ENCODE data around the gene ARL15.

Gene ARL15

DNA sequence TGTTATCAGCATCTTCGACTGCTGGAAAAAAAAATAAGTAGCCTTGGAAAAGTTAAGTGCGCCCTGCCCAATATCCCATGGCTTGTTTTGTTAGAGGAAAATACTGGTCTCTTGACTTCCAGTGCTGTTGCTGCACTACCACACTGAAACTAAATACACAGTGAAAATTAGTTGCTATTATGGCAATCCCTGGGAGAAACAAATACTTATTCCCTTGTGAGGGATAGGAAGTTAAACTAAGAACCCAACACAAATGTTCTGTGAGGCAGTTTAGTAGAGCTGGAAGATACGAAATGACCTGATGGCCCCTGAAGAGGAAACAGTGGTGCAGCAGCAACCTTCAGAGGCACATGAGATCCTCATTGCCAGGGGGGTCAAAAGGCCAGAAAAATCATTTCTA is 164.0 kb downstream of the ARL15 start:
- DNase-seq = no peak

DNA sequence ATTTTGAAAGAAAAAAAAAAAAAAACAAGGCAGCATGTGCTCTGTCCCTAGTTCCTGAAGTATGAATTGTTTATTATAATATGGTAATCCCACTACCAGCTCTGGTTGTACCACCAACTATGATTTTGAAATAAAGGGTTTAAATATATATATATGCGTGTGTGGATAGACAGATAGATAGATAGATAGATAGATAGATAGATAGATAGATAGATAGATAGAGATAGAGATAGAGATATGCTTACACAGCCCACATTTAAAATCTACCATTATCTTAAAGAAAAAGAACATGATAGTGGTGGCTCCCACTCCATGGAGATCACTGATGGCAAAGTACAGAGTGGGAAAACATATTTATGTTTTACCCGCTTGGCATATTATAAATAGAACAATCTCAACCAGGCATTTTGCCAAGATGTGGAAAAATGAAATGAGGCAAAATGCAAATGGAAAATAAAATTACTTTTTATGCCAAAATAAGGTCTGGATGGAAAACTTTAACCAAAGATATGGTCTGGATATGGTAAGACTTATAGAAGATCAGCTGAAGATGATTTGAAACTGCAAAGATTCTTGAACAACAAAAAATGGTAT is 170.0 kb downstream of the ARL15 start:
- peak; percentile 8 for DNase-seq

DNA sequence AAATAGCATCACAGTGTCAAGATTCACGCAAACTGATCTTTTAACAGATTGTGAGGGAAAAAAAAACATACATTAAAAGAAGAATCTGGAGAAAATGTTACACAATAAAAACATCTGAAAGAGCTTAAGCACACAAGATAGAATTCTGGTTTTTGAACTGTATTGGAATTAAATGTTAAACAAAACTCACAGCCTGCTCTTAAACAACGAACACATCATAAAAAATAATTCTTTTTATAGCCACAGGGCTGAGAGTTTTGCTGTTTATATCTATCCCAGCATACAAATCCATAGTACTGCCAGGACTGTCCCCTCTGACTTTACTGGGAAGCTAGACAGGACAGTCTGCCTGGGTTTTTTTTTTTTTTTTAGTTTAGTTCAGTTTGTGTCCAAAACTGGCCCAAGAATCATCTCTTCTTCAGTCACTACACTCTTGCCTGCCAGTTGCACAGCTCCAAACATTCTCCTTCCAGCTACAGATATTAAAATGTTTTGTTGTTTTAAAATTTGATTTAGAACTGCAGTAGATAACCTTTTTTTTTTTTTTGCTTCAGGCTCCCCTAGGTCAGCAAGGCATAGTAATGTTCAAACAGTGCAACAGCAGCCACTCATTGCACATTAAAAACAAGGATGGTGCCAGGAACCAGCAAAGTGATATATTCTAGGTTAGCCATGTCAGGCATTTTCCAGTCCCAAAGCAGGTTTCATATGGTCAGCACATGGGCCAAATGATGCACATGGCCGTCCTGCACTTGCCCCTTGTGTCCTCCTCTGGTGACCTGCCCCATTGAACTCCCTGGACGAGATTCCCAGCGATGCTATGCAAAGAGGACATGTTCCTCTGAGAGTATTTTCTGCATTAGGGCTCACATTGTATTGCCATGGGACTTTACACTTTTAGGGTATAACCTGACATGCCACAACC is 173.6 kb downstream of the ARL15 start:
- DNase-seq = no peak

DNA sequence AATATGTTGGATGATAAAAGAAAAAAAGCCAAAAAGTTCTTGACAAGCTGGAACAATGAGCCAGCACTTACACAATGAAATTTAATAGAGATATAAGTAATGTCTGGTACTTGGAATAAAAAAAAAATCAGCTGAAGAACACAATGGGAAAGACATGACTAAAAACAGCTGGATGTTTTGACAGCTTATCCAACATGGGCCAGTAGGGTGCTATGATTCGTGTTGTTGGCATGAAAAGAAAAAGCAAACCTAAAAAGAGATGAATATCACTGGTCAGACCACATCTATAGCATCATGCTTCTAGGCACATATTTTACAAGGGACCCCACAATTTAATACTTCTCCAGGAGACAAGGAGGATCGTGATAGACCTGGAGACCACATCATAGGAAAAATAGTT is 175.3 kb downstream of the ARL15 start:
- DNase-seq = no peak

DNA sequence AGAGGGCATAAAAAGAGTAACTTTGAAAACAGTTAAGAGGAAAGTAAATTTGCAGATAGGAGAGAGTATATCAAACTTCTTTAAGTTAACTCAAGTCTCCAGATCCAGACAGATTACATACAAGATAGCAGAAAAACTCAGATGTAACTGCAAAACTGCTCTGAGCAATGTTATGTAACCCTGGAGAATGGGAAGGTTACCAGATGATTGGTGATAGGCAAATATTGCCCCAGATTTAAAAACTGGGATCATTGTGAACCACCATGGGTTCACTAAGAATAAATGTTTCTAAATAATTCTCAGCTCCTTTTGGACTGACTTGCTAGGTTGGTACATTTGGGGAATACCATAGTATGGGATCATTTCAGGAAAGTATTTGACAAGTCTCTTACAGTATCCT is 176.5 kb downstream of the ARL15 start:
- no peak for DNase-seq

DNA sequence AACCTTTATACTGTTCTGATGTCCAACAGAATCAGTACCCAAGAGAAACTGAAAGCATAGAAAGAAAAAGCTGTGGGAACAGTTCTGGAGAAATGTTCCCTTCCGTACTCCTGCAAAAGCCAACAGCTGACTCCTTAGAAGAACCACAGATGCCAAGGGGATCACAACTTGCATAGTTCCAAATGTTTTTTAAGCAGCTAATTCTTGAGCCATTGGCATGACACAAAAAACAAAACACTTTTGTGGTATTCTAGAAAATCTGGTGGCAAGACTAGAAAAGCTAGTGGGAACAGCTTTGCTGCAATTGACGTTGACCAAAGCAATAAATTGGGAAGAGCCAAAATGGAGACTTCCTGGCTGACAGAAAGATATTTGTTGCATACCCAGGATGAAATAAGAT is 189.9 kb downstream of the ARL15 start:
- DNase-seq = no peak

DNA sequence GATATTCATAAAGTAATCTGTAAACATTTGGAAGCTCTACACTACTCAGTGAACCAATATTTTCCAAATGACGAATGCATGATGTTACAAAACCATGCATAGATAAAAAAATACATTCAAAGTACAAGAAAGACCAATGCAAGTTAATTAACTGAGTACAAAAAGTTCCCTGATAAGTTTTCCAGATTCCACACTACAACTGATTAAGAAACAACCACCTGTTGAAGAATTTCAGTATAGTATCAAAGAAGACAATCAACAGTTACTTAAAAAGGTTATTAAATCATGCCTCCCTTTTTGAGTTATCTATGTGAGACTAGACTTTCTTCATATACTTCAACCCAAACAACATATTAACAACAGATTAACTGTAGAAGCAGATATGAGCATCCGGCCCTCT is 192.4 kb downstream of the ARL15 start:
- DNase-seq = no peak

DNA sequence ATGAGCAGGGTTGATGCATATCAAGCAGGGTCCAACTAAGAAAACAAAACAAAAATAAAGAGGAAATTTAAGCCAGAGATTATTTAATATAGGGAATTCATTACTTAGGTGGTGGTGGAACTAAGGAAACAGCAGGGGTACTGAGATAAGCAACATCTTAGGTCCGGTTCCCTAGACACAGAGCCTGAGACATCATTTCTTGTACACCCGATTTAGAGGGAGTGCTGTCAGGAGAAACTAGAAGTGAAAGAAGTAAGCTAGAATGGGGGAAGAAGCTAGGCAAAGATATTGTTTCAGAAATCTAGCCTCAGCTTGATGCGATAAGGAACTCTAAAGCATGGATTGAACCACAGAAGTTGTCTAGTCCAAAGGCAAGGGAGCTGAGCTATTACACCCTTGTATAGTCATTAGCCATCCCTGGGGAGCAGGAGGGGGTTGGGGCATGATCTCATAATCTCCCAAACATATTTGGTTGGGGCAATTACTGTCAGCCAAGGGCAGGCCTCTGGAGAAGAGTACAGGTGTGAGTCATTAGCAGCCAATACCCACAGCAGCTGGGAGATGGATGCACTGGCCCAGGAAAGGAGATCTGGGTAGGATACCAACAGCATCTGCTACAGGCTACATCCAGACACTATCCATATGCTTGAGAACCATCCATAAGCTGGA is 194.5 kb downstream of the ARL15 start:
- peak; percentile 91 for DNase-seq

DNA sequence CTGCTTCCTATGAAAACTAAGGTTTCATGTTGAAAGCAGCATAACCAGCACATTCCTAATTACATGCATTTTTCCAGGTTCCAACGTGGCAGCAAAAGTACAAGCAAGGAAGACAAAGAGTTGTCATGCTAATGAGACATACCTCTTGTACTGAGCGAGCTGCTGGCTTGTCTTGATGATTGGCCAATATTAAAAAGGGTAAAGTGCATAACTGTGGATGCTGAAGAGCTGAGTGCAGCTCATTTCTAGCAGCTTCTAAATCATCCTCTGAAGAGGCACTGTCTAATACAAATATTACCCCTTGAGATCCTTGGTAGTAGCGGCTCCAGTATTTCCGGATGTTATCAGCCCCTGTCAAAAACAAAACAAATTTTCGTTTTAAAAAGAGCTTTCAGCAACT is 197.3 kb downstream of the ARL15 start:
- no peak for DNase-seq

DNA sequence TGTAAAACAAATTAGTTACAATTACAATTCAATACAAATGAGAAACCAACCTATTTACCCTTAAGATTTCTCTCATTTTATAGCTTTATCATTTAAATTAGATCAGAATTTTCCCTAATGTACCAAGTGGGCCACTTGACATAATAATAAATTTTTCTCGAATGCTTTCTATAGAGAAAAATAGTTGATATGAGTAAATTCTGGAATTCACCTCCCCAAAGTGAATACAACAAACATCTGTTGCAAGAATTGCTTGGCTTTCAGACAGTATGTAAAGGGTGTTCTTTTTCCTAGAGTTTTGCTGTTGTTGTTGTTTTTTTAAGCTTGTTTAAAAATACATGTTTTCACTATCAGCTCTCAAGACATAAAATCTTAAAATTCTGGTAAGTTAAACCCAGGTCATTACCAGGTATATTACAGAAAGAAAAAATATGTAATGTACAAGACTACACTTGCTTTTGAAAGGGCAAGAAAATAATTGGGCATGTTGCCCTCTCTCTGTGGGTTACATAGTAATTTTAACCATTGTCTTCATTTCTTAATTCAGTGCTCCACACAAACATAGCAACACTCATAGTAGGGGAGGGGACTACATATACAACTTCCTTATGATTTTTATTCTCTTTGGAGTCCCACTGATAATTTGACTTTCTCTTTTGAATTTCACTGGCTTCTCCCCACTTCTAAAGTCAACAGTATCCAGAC is 200.6 kb downstream of the ARL15 start:
- no peak for DNase-seq

DNA sequence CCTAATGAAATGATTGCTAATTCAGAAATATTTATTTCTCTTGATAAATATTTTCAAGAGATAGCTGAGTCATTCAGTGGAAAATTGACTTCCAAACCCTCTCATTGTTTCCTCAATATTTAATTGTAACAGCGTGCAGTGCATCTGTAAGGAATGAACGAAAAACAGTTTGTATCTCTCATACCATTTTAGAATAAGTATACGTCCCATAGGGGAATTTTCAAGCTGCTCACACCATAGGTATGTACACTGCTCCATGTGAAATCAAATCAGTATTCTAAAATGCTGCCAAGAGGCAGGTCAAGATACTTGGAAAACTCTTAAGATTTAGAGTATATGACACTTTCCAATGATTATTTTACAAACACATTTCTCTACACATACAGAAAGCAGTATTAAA is 202.2 kb downstream of the ARL15 start:
- DNase-seq = no peak

DNA sequence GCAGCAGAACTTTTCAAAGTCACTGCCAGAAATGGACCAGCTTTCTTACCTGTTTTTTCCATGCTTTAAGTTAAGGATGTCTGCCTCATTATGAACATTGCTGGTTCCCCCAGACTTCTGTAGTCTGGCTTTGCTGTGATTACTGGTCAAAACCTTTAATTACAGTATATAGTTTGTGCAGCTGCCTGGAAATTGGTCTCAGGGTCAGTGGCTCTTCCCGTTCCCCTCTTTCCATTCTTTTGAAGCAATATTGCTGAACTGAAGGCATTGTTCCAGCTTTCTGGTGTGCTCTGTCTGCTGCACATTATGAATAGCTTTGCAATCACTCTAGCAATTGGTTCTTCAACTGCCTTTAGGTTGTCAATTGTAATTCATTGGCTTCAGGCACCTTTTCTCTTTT is 206.5 kb downstream of the ARL15 start:
- DNase-seq = no peak

DNA sequence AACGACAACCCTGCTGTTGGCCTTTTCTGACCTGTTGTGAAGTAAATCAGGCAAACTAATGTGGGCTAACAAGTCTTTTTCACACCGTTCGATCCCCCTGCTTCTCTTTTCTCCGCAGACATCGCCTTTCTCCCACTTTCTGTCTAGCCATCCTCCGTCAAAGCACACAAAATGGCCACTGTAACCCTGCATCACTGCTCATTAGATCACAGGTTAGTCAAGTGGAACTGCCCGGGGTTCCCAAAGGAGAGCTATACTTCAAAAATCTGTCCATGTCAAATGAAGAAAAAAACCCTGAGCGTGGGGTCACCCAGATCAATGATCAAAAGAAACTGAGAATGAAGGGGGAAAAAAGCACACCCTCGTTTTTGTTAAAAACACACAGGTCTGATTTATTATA is 212.1 kb downstream of the ARL15 start:
- DNase-seq = no peak

DNA sequence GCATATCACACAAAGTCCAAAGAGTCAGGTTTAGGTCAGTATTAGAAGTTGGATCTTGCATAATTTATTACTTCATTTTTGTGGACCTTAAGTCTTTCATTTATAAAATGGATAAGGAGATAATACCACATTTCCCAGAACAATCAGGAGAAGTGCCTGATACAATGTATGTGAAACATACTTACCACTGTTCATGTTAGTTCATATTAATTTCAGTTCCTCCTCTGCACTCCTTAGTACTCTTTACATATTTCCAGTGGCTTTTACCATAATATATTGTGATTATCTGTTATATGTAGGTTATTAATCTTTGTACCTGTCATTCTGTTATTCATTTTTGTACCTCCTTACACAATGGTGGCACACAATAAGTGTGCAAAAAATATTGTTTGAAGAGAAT is 214.4 kb downstream of the ARL15 start:
- no peak for DNase-seq

DNA sequence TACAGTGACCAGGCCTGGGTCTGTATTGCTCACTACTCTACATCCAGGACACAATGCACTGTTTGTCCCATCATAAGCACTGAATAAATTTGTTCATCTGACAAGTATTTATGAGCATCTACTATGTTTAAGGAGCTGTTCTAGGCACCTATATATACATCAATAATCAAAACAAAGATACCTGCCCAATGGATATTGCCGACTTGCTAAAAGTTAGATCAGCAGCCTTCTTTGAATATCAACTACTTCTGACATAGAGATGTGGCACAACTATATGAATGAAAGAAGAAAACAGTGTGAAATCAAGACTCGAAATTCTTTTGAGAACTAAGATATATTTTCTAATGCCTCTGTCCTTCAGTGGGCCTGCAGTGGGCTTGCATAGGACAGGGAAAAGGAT is 215.7 kb downstream of the ARL15 start:
- DNase-seq = no peak

DNA sequence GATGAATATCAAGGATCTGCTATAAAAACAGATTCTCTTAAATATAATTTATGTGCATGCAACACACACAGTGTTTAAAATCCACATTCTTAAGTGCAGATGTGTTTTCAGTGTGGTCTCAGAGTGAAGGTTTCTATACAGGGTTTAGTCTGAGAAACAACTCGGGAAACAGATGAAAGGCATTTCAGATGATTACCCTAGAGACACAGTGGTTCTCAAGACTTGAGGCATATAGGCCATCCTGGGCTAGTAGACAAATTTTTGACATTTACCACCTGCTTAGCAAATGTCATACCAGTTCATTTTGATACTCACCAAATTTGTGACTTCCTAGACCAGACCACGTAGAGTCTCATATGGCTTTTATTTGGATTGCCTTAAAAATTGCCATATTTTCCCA is 216.5 kb downstream of the ARL15 start:
- no peak for DNase-seq

DNA sequence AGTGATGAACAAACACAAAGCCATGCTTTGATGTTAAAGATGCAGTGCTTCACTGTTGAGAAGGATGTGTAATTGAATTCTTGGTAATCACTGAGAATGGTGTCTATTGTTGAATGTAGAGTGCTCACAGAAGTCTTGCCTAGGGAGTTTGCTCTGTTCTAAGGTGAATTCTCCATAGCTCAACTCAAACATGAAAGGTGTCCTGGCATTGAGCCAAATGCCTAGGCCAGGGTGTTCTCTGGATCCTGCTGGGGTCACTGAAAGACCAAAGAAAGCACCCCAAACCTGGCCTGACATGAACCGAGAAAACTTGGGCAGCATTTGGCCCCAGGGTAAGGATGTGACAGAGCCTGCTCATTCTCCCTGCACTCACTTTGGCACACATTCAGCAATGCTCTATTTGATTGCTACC is 217.3 kb downstream of the ARL15 start:
- peak; percentile 45 for DNase-seq

DNA sequence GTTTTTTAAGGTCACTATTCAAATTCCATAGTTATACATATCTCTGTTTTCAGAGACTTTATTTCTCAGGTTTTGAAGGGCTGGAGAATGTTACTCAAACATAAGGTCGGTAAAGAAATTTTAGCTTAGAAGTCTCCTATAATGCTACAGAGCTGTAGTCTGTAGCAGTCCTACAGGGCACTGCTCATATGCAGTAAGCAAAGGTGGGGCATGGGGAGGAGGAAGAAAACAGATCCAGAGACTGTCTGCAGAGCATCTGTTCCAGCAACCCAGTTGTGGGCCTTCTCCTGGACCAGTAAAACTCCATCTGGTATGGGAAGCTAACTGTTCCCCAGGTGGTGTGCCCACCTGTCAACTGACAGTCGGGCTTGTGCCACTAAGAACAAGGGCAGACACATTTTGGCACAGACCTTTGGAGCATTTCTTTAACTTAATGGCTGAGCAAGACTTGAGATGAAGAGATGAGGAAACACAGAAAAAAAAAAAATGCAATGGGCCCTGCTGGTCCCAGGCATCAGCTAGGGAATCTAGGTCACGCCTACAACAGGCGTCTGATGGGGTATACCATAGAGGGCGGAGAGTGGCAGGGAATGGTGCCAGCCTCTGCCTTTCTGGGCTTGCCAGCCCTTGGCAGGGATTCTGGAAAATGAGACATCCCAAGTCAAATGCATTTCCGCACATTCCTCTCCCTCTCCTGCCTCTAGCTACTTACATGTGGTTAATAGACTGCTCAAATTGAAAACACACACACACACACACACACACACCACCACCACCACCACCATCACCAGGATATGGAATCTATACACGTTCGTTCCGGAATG is 218.9 kb downstream of the ARL15 start:
- peak; percentile 99 for DNase-seq

DNA sequence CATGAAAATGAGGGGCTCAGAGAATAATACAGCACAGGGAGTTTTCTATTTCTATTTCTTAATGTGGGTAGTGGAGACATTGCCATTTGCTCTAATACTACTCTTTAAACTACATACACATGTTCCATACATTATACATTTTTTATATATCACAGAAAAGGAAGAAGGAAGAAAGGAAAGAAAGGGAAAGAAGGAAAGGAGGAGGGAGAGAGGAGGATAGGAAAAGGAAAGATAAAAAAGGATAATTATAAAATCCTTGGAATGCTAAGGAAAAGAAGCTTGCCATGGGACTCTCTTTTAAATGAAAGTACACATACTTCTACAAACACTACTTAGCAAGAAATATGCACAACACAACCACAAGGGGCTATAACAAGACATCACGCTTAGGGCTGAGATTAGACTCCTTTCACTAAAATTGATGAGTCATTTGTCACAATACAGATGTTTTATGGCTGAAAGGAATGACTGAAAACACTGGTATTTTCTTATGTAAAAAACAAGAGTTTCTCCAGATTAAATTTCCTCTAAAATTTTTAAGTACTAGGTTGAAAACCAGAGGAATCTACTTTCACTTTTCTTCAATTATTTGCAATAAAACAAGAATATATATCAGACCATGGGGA is 219.8 kb downstream of the ARL15 start:
- peak; percentile 43 for DNase-seq

DNA sequence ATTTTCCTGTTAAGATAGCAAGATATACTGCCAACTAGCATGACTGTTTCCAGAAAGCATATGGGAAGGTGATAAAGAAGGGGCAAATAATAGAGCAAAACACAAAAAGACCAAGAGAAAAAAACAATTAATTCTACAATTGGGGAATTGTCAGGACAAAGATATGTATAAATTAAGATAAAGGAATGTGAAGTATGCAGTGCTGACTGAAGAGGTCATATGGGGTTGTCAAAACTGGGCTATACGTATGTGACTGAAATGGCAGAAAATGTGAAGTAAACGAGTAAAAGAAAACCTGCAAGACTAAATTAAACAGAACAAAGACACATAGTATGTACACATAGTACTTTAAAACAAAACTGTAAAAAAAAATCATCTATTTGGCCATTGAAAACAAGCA is 222.3 kb downstream of the ARL15 start:
- DNase-seq = no peak

DNA sequence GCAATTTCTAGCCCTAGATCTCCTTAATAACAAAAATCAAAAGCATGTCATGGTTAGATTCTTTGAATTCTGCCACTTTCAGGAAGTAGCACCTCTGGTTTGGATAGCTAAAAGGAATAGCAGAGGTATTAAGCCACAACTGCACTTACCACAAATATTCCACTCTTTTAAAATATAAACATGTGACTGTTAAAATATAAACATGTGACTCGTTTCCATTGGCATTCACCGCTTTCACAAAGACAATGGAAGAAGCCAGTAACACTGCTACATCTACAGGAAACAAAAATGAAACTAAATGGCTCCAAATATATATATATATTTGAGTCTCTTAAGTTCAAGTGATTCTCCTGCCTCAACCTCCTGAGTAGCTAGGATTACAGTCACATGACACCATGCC is 222.9 kb downstream of the ARL15 start:
- DNase-seq = no peak

DNA sequence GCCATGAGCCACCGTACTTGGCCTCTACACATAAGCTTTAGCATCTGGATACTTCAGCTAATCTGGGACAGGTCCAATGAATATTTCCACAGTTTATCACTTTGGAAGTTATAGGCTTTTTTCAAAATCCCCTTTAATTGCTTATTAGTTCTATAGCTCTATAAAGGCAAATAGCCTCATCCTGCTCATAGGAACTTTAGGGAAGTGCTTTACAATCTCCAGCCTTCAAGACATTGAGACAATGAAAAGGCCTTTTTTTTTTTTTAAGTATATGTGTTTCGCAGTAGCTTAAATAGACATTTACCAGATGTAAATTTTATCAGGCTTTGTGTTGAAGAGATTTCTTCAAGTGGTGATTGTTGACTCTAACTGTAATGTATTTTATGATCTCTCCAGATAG is 224.2 kb downstream of the ARL15 start:
- DNase-seq = no peak

All from NCI-H1694 treated with DMSO at 0.1 percent for 48 hours (cell line).